Neutrophil (primary cell): Measurements from ENCODE around the gene PDIA5.
"Not testable (repeated sequence)": the region's sequence is repeated elsewhere in the genome, so short reads cannot be mapped to it uniquely, and the experiment has no call there.

Source experiments
- H3K27ac ChIP-seq: fragments of 200-600 bp; sonication (generic); 2 replicates; pipeline ENCODE4 v1.5.1; 2016; ENCODE audit warnings: mild to moderate bottlenecking, moderate library complexity
- H3K27me3 ChIP-seq: fragments of 200-600 bp; sonication (generic); 2 replicates; pipeline ENCODE4 v1.6.0; 2016; ENCODE audit warnings: mild to moderate bottlenecking
- H3K36me3 ChIP-seq: fragments of 200-600 bp; sonication (generic); 2 replicates; pipeline ENCODE4 v1.5.1; 2017
- H3K4me1 ChIP-seq, 2 experiments: fragments of 200-600 bp in 1 of 2; sonication (generic) in 1 of 2; 1 replicate in 1 of 2; 2 replicates in 1 of 2; pipeline versions ENCODE4 v1.5.1 to v1.6.1; 2013 to 2016; ENCODE audit warnings: low read depth in 1 of 2, low read length in 1 of 2, mild to moderate bottlenecking in 1 of 2, moderate library complexity in 1 of 2; ENCODE audit not compliant: control insufficient read depth in 1 of 2, insufficient read depth in 1 of 2
- H3K4me3 ChIP-seq, 2 experiments: fragments of 200-600 bp in 1 of 2; sonication (generic) in 1 of 2; 1 replicate in 1 of 2; 2 replicates in 1 of 2; pipeline ENCODE4 v1.5.1; 2013 to 2016; ENCODE audit warnings: low read depth in 1 of 2, low read length in 1 of 2, mild to moderate bottlenecking in 1 of 2, moderate library complexity in 1 of 2
- H3K9me3 ChIP-seq: fragments of 200-600 bp; sonication (generic); 2 replicates; pipeline ENCODE4 v1.5.1; 2016
- TF ChIP-seq, protein P1 (sequence below): fragments of 200-600 bp; sonication (generic); IDR thresholded peaks from 2 replicates; pipeline ENCODE4 v1.5.1; 2016; ENCODE audit warnings: antibody characterized with exemption

Gene PDIA5

DNA sequence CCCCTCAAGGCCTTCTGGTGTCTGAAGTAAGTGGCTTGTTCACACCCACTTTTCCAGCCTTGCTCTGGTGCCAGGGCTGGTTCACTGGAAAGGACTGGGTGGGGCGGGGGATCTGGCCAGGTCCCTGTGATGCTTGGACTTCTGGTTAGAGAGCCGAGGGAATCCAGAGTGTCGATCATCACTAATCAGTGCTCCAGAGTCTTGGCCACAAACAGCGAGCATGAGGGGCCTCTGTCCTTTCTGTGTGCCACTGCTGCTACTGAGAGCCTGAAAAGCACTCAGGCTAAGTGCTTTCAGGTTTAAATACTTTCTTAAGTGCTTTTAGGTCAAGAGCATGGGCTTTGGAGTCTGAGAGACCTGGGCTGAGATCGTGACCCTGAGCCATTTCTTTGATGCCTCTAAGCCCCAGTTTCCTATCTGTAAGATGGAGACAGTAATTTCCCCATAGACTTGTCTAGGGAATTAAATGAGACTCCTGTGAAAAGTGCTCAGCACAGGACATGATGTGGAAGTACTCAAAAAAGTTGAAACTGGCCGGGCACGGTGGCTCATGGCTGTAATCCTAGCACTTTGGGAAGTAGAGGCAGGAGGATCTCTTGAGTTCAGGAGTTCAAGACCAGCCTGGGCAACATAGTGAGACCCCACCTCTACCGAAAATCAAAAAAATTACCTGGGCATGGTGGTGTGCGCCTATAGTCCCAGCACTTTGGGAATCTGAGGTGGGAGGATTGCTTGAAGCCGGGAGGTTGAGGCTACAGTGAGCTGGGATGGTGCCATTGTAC is 81.1 kb downstream of the PDIA5 start:
- Histone ChIP-seq H3K4me1 (no peaks in the 10 kb centered on the region), H3K9me3 (no peaks in the 10 kb centered on the region)

DNA sequence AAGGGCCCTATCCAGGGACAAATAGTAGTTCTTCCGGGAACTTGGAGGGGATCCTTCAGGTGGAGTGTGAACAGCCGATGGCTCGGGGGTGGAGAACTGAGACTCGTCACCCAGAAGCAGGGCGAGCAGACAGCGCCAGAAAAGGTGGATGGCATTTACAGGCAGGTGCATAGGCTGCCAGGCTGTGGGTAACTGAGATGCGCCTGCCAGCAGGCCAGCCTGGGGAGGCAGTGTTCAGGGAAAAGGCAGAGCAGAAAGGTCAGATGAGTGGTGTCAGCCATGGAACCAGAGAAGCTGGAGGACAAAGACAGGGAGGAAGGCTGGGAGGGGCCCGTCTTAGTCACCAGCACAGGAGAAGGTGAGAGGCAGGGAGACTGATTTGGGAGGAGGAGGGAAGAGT is 81.9 kb downstream of the PDIA5 start:
- Histone ChIP-seq H3K36me3 (no peaks in the 10 kb centered on the region), H3K27me3 (no peaks in the 10 kb centered on the region), H3K9me3 (no peaks in the 10 kb centered on the region), H3K4me1 (no peaks in the 10 kb centered on the region), H3K4me3 (no peak overlapping the region), H3K27ac (no peak overlapping the region)
- TF ChIP-seq, protein P1, sequence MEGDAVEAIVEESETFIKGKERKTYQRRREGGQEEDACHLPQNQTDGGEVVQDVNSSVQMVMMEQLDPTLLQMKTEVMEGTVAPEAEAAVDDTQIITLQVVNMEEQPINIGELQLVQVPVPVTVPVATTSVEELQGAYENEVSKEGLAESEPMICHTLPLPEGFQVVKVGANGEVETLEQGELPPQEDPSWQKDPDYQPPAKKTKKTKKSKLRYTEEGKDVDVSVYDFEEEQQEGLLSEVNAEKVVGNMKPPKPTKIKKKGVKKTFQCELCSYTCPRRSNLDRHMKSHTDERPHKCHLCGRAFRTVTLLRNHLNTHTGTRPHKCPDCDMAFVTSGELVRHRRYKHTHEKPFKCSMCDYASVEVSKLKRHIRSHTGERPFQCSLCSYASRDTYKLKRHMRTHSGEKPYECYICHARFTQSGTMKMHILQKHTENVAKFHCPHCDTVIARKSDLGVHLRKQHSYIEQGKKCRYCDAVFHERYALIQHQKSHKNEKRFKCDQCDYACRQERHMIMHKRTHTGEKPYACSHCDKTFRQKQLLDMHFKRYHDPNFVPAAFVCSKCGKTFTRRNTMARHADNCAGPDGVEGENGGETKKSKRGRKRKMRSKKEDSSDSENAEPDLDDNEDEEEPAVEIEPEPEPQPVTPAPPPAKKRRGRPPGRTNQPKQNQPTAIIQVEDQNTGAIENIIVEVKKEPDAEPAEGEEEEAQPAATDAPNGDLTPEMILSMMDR = no peak

More for the DNA sequence above, 81.1 kb downstream of the PDIA5 start:
- Histone ChIP-seq H3K4me3 (no peak overlapping the region), H3K36me3 (no peaks in the 10 kb centered on the region), H3K27me3 (no peaks in the 10 kb centered on the region), H3K27ac (no peak overlapping the region)
- TF ChIP-seq, protein P1 = no peak

DNA sequence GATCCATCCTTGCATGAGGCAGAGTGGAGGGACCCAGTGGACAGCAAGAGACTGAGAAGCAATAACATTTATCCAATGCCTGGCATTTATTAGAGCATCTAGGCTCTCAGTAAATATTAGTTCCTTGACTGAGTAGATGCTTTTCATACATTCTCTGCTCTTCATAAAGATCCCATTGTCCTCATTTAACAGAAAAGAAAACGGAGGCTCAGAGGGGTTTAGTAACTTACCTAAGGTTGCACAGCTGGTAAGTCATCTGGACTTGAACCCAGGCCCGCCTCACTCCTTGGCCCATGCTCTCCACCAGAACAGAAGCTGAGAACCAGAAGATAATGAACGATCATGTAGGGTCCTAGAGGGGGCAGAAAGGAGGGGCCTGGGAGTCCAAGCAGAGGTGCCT is 82.7 kb downstream of the PDIA5 start:
- Histone ChIP-seq H3K9me3 (no peaks in the 10 kb centered on the region), H3K27me3 (no peaks in the 10 kb centered on the region), H3K36me3 (no peaks in the 10 kb centered on the region), H3K4me3 (no peak overlapping the region), H3K27ac (no peak overlapping the region), H3K4me1 (peaks cover 0 to 4% of the 10 kb centered on the region in 2 experiments)
- TF ChIP-seq, protein P1 = no peak

DNA sequence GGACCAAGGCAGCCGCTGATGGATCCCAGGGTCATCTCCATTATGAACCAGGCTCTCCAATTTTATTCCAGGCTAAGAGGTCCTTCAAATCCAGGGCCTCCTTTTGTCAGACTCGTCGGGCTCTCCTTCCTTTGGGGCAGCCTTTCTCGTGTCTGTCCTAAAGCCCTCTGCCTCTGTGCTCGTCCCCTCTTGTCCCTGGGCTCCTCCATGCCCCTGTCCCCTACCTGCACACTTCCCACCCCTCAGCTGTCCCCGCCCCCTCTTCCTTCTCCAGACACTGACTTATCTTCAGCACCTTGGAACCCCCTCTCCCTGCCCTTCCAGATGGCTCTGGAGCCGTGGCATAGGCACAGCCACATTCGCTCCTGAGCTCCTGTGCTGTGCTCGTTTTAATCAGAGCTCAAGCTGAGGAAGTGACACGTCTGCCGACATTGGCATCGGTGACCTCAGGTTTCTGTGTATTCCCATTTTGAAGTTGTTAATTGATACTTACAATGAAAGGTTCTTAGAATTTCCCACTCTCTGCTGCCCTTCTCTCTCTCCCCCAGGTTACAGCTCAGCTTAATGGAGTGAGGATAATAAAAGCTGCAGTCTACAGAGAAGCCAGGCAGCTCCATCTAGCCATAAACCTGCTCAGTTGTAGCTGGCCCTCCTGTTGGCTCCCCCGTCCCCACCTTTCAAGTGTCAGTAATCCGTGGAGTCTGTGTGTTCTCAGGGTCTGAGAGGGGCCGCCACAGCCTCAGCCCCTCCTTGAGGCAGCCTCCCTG is 83.8 kb downstream of the PDIA5 start:
- Histone ChIP-seq H3K27ac (no peak overlapping the region), H3K4me1 (peaks cover 0 to 5% of the 10 kb centered on the region in 2 experiments), H3K27me3 (no peaks in the 10 kb centered on the region), H3K4me3 (no peak overlapping the region), H3K36me3 (no peaks in the 10 kb centered on the region), H3K9me3 (no peaks in the 10 kb centered on the region)
- TF ChIP-seq, protein P1 = no peak

DNA sequence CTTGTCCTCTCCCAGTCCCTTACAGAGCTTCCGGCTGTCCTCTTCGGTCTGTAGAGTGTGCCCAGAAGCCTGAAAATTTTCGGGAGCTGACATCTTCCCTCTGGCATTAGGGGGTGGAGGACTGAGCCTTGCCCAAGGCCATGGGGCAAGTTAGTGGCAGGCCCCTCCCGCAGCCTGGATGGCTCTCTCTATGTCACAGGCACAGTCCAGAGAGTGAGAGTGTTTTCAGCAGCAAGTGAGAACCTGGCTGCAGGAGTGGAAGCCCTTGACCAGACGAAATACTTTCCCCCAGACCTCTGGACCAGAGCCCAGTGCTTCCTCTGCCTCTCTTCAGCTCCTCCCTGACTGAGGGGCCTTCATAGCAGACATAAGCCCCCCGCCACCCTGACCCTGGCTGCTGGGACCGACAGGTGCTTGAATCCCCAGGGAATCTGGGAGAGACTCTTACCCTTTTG is 84.5 kb downstream of the PDIA5 start:
- no peak overlapping the region for H3K27ac ChIP-seq
- H3K4me3 ChIP-seq = no peak overlapping the region
- no peaks in the 10 kb centered on the region for H3K9me3 ChIP-seq
- H3K27me3 ChIP-seq = no peaks in the 10 kb centered on the region
- TF ChIP-seq, protein P1 = no peak
- peaks cover 0 to 5% of the 10 kb centered on the region in 2 experiments for H3K4me1 ChIP-seq
- no peaks in the 10 kb centered on the region for H3K36me3 ChIP-seq

DNA sequence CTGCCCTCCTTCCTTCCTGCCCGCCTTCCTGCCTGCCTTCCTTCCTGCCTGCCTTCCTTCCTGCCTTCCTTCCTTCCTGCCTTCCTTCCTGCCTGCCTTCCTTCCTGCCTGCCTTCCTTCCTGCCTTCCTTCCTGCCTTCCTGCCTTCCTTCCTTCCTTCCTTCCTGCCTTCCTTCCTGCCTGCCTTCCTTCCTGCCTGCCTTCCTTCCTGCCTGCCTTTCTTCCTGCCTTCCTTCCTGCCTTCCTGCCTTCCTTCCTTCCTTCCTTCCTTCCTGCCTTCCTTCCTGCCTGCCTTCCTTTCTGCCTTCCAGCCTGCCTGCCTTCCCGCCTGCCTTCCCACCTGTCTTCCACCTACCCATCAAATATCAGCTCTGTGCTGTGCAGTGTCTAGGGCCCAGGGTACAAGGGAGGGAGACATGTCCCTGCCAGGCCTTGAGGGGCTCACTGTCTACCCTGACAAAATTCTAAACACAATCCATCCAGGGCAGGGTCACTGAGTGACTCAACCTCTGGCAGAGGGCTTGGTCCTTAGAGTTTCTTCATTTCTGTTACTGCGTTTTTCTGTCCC is 85.1 kb downstream of the PDIA5 start:
- H3K27me3 ChIP-seq, H3K4me3 ChIP-seq, H3K36me3 ChIP-seq, H3K4me1 ChIP-seq, H3K9me3 ChIP-seq, H3K27ac ChIP-seq: not testable (repeated sequence)
